Liver (tissue), 3 donors: Measurements from ENCODE around the gene GALR2.

Experiments
- EGR1 ChIP-seq, 2 donors: IDR thresholded peaks; 2 replicates each; pipeline ENCODE4 v1.6.1; 2016 to 2018; ENCODE audit warnings: antibody characterized with exemption in 2 of 2, low read depth in 2 of 2
- FOXA1 ChIP-seq: IDR thresholded peaks from 2 replicates; pipeline ENCODE4 v1.6.1; 2016; ENCODE audit warnings: antibody characterized with exemption
- GABPA ChIP-seq, 2 donors: IDR thresholded peaks in 1 of 2; conservative IDR thresholded peaks in 1 of 2; 2 replicates each; pipeline ENCODE4 v1.6.1; 2016; ENCODE audit warnings: antibody characterized with exemption in 2 of 2, mild to moderate bottlenecking in 1 of 2, moderate library complexity in 1 of 2
- JUND ChIP-seq, 2 donors: IDR thresholded peaks; 2 replicates each; pipeline ENCODE4 v1.6.1; 2016; ENCODE audit warnings: antibody characterized with exemption in 2 of 2
- RAD21 ChIP-seq, 2 donors: IDR thresholded peaks; 2 replicates each; pipeline ENCODE4 v1.6.1; 2016; ENCODE audit warnings: antibody characterized with exemption in 2 of 2, mild to moderate bottlenecking in 2 of 2
- RXRA ChIP-seq, 2 donors: IDR thresholded peaks; 2 replicates each; pipeline ENCODE4 v1.6.1; 2017 to 2018; ENCODE audit warnings: antibody characterized with exemption in 2 of 2, mild to moderate bottlenecking in 1 of 2
- SP1 ChIP-seq: IDR thresholded peaks from 2 replicates; pipeline ENCODE4 v1.6.1; 2018; ENCODE audit warnings: antibody characterized with exemption, mild to moderate bottlenecking
- TAF1 ChIP-seq: conservative IDR thresholded peaks from 2 replicates; pipeline ENCODE4 v1.6.1; 2016; ENCODE audit warnings: antibody characterized with exemption, mild to moderate bottlenecking
- YY1 ChIP-seq: IDR thresholded peaks from 2 replicates; pipeline ENCODE4 v1.6.1; 2016; ENCODE audit warnings: antibody characterized with exemption, mild to moderate bottlenecking
- TF ChIP-seq, protein P1 (sequence below): IDR thresholded peaks from 2 replicates; pipeline ENCODE4 v1.6.1; 2016; ENCODE audit warnings: antibody characterized with exemption
- TF ChIP-seq, protein P2 (sequence below): fragments of 150-350 bp; IDR thresholded peaks from 2 replicates; pipeline ENCODE4 v1.5.1; 2017; ENCODE audit warnings: improper control_type of control experiment, low read depth, low read length; ENCODE audit not compliant: missing input control
- TF ChIP-seq, protein P3 (sequence below): IDR thresholded peaks from 2 replicates; pipeline ENCODE4 v1.6.1; 2016; ENCODE audit warnings: antibody characterized with exemption
- TF ChIP-seq, protein P4 (sequence below): IDR thresholded peaks from 2 replicates; pipeline ENCODE4 v1.6.1; 2016; ENCODE audit warnings: antibody characterized with exemption, mild to moderate bottlenecking
- TF ChIP-seq, protein P5 (sequence below): IDR thresholded peaks from 2 replicates; pipeline ENCODE4 v1.6.1; 2016; ENCODE audit warnings: antibody characterized with exemption
- donor health status: healthy.
- donor health status: healthy.

DNA sequence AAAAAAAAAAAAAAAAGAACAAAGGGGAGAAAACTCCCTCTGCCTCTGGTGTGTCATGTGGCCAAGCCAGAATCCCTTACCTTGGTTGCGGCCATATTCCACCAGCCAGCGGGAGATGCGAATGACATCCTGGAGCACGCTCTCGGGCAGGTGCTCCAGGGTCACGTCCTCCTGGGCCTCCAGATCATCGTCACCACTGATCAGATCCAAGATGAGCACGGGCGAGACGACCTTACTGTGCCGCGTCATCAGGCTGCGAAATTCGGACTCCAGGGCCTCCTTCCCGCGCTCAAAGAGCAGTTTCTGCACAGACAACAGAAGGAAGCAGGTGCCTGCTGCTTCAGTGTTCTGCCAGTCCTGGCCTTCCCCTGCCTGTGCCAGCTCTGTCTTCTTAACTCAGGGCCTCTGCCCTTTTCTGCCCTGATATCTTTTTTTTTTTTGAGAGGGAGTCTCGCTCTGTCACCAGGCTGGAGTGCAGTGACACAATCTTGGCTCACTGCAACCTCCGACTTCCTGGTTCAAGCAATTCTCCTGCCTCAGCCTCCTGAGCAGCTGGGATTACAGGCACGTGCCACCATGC lies 23.2 kb downstream of the GALR2 start:
- TF ChIP-seq, protein P1, sequence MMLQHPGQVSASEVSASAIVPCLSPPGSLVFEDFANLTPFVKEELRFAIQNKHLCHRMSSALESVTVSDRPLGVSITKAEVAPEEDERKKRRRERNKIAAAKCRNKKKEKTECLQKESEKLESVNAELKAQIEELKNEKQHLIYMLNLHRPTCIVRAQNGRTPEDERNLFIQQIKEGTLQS: no peak
- TF ChIP-seq, protein P2, sequence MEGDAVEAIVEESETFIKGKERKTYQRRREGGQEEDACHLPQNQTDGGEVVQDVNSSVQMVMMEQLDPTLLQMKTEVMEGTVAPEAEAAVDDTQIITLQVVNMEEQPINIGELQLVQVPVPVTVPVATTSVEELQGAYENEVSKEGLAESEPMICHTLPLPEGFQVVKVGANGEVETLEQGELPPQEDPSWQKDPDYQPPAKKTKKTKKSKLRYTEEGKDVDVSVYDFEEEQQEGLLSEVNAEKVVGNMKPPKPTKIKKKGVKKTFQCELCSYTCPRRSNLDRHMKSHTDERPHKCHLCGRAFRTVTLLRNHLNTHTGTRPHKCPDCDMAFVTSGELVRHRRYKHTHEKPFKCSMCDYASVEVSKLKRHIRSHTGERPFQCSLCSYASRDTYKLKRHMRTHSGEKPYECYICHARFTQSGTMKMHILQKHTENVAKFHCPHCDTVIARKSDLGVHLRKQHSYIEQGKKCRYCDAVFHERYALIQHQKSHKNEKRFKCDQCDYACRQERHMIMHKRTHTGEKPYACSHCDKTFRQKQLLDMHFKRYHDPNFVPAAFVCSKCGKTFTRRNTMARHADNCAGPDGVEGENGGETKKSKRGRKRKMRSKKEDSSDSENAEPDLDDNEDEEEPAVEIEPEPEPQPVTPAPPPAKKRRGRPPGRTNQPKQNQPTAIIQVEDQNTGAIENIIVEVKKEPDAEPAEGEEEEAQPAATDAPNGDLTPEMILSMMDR: no peak
- TF ChIP-seq, protein P3, sequence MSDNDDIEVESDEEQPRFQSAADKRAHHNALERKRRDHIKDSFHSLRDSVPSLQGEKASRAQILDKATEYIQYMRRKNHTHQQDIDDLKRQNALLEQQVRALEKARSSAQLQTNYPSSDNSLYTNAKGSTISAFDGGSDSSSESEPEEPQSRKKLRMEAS: no peak
- no peak for TF ChIP-seq GABPA (IDR thresholded peaks at IDR 0.05 in 1 of 2, conservative IDR thresholded peaks at IDR 0.05 in 1 of 2)
- no peak for TF ChIP-seq SP1
- no peak for TF ChIP-seq TAF1
- no peak for TF ChIP-seq JUND (IDR thresholded peaks at IDR 0.05)
- TF ChIP-seq, protein P4, sequence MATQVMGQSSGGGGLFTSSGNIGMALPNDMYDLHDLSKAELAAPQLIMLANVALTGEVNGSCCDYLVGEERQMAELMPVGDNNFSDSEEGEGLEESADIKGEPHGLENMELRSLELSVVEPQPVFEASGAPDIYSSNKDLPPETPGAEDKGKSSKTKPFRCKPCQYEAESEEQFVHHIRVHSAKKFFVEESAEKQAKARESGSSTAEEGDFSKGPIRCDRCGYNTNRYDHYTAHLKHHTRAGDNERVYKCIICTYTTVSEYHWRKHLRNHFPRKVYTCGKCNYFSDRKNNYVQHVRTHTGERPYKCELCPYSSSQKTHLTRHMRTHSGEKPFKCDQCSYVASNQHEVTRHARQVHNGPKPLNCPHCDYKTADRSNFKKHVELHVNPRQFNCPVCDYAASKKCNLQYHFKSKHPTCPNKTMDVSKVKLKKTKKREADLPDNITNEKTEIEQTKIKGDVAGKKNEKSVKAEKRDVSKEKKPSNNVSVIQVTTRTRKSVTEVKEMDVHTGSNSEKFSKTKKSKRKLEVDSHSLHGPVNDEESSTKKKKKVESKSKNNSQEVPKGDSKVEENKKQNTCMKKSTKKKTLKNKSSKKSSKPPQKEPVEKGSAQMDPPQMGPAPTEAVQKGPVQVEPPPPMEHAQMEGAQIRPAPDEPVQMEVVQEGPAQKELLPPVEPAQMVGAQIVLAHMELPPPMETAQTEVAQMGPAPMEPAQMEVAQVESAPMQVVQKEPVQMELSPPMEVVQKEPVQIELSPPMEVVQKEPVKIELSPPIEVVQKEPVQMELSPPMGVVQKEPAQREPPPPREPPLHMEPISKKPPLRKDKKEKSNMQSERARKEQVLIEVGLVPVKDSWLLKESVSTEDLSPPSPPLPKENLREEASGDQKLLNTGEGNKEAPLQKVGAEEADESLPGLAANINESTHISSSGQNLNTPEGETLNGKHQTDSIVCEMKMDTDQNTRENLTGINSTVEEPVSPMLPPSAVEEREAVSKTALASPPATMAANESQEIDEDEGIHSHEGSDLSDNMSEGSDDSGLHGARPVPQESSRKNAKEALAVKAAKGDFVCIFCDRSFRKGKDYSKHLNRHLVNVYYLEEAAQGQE: no peak
- no peak for TF ChIP-seq EGR1 (IDR thresholded peaks at IDR 0.05; ENCODE audit: low read depth in 2 of 2)
- TF ChIP-seq, protein P5, sequence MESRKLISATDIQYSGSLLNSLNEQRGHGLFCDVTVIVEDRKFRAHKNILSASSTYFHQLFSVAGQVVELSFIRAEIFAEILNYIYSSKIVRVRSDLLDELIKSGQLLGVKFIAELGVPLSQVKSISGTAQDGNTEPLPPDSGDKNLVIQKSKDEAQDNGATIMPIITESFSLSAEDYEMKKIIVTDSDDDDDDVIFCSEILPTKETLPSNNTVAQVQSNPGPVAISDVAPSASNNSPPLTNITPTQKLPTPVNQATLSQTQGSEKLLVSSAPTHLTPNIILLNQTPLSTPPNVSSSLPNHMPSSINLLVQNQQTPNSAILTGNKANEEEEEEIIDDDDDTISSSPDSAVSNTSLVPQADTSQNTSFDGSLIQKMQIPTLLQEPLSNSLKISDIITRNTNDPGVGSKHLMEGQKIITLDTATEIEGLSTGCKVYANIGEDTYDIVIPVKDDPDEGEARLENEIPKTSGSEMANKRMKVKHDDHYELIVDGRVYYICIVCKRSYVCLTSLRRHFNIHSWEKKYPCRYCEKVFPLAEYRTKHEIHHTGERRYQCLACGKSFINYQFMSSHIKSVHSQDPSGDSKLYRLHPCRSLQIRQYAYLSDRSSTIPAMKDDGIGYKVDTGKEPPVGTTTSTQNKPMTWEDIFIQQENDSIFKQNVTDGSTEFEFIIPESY: no peak
- TF ChIP-seq RAD21 (IDR thresholded peaks at IDR 0.05): no peak
- TF ChIP-seq FOXA1: no peak
- TF ChIP-seq YY1: no peak
- TF ChIP-seq RXRA (IDR thresholded peaks at IDR 0.05): no peak
